ENCODE results near the gene ITIH6.

- no peak for TF ChIP-seq PKNOX1 (IDR thresholded peaks at IDR 0.05)
- no peak for TF ChIP-seq FOXM1 (IDR thresholded peaks at IDR 0.05; ENCODE audit: borderline replicate concordance)
- no peak for TF ChIP-seq SUZ12 (IDR thresholded peaks at IDR 0.05)
- TF ChIP-seq NFRKB (IDR thresholded peaks at IDR 0.05), result no peak
- no peak for TF ChIP-seq ARNT (IDR thresholded peaks at IDR 0.05)
- no peak for TF ChIP-seq CTBP1 (IDR thresholded peaks at IDR 0.05; ENCODE audit: borderline replicate concordance)
- no peak for TF ChIP-seq TARDBP (IDR thresholded peaks at IDR 0.05)
- TF ChIP-seq BHLHE40 (IDR thresholded peaks at IDR 0.05; ENCODE audit: borderline replicate concordance), result no peak
- TF ChIP-seq L3MBTL2 (conservative IDR thresholded peaks at IDR 0.05), result no peak
- TF ChIP-seq SP1 (IDR thresholded peaks at IDR 0.05), result no peak
- TF ChIP-seq ELF4 (IDR thresholded peaks at IDR 0.05), result no peak
- TF ChIP-seq HDGF (IDR thresholded peaks at IDR 0.05; ENCODE audit: borderline replicate concordance), result no peak
- TF ChIP-seq ZNF384 (IDR thresholded peaks at IDR 0.05), result no peak
Observed at GRCh38 chrX:54747733-54748393, 50.2 kb downstream of the ITIH6 start.
